ENCODE results near the gene SH3PXD2A.

Gene SH3PXD2A

GRCh38 chr10:103772096-103772845 lies 83.1 kb downstream of the SH3PXD2A start (continued):
- TF ChIP-seq ZNF10 (tag by site-specific recombination; IDR thresholded peaks at IDR 0.05) (no peak), MYNN (tag by site-specific recombination; IDR thresholded peaks at IDR 0.05; ENCODE audit: borderline replicate concordance) (no peak), ZNF645 (tag by site-specific recombination; IDR thresholded peaks at IDR 0.05) (no peak), WT1 (tag by site-specific recombination; IDR thresholded peaks at IDR 0.05) (0 out of 2 replicates have a peak, but pooled peaks have one; percentile 30), ZBTB8A (tag by site-specific recombination; IDR thresholded peaks at IDR 0.05) (0 out of 2 replicates have a peak, but pooled peaks have one; percentile 66), ZNF830 (tag by site-specific recombination; IDR thresholded peaks at IDR 0.05; ENCODE audit: low read depth) (no peak), ZNF23 (tag by site-specific recombination; IDR thresholded peaks at IDR 0.05; ENCODE audit: borderline replicate concordance) (no peak), ZBTB10 (tag by site-specific recombination; IDR thresholded peaks at IDR 0.05) (no peak), ZNF174 (tag by site-specific recombination; IDR thresholded peaks at IDR 0.05) (no peak), SP3 (tag by site-specific recombination; IDR thresholded peaks at IDR 0.05) (peak; percentile 89), ZBTB48 (tag by site-specific recombination; IDR thresholded peaks at IDR 0.05) (peak; percentile 80; the same call in 1 of the 2 replicates), ZNF280D (tag by site-specific recombination; IDR thresholded peaks at IDR 0.05) (no peak), ZBTB44 (tag by site-specific recombination; IDR thresholded peaks at IDR 0.05) (no peak), ZNF19 (tag by site-specific recombination; IDR thresholded peaks at IDR 0.05; ENCODE audit: low read depth) (no peak), ZBTB7A (tag by site-specific recombination; IDR thresholded peaks at IDR 0.05; ENCODE audit: low read depth) (no peak), ZNF624 (tag by site-specific recombination; IDR thresholded peaks at IDR 0.05) (no peak), ZNF112 (tag by site-specific recombination; IDR thresholded peaks at IDR 0.05) (no peak), ZXDB (tag by site-specific recombination; IDR thresholded peaks at IDR 0.05) (peak; percentile 87; the same call in 1 of the 2 replicates), KLF8 (tag by site-specific recombination; IDR thresholded peaks at IDR 0.05) (no peak), ZSCAN4 (tag by site-specific recombination; IDR thresholded peaks at IDR 0.05) (no peak), GLIS2 (tag by site-specific recombination; IDR thresholded peaks at IDR 0.05) (peak; percentile 86), ZNF266 (tag by site-specific recombination; IDR thresholded peaks at IDR 0.05; ENCODE audit: low read depth) (no peak), PATZ1 (tag by site-specific recombination; IDR thresholded peaks at IDR 0.05) (peak; percentile 62; the same call in 1 of the 2 replicates), ZNF660 (tag by site-specific recombination; IDR thresholded peaks at IDR 0.05) (0 out of 2 replicates have a peak, but pooled peaks have one; percentile 16), ZNF404 (tag by site-specific recombination; IDR thresholded peaks at IDR 0.05) (no peak), ZIC2 (tag by site-specific recombination; IDR thresholded peaks at IDR 0.05) (peak; percentile 59; the same call in 1 of the 2 replicates), SCRT2 (tag by site-specific recombination; IDR thresholded peaks at IDR 0.05) (no peak), SP2 (tag by site-specific recombination; IDR thresholded peaks at IDR 0.05) (peak; percentile 78), ZNF621 (tag by site-specific recombination; IDR thresholded peaks at IDR 0.05) (no peak)
